NAMALWA (cell line): ENCODE measurements around the gene STRN3.
"Not testable (repeated sequence)": the region's sequence is repeated elsewhere in the genome, so short reads cannot be mapped to it uniquely, and the experiment has no call there.

Source experiments
- DNase-seq: peaks from one replicate; pipeline ENCODE4 v3.0.0-alpha.2; 2015; ENCODE audit warnings: low spot score

The STRN3 gene

GRCh38 chr14:31036552-31036951 is 10.4 kb upstream of the STRN3 start:
- DNase-seq, result no peak

- no peak for DNase-seq
Observed at GRCh38 chr14:31030469-31030868, 4.3 kb upstream of the STRN3 start.

- no peak for DNase-seq
Observed at GRCh38 chr14:31029016-31029970, 3.1 kb upstream of the STRN3 start.

- no peak for DNase-seq
Observed at GRCh38 chr14:31027847-31028246, 1.7 kb upstream of the STRN3 start.

GRCh38 chr14:31026450-31027235 is 464 bp upstream of the STRN3 start:
- peak; percentile 94 for DNase-seq

- DNase-seq, result peak; percentile 66
Observed at GRCh38 chr14:31025367-31026076, 657 bp downstream of the STRN3 start, which contains the start of gene AP4S1. TSS of gene AP4S1 (plus strand) at chr14:31025649. CDS start at chr14:31066197, 40,548 bp downstream.

GRCh38 chr14:31024577-31025366 is 1.4 kb downstream of the STRN3 start:
- peak; percentile 59 for DNase-seq

GRCh38 chr14:31024010-31024480 is 2.1 kb downstream of the STRN3 start:
- DNase-seq, result peak; percentile 16

- no peak for DNase-seq
Observed at GRCh38 chr14:31022386-31022785, 3.8 kb downstream of the STRN3 start.

GRCh38 chr14:31021576-31021949 is 4.6 kb downstream of the STRN3 start:
- DNase-seq, result no peak

- no peak for DNase-seq
Observed at GRCh38 chr14:31020834-31021575, 5.2 kb downstream of the STRN3 start.

- DNase-seq, result no peak
Observed at GRCh38 chr14:31018057-31018645, 8.0 kb downstream of the STRN3 start.

GRCh38 chr14:31013841-31014240 is 12.3 kb downstream of the STRN3 start:
- DNase-seq, result no peak

GRCh38 chr14:31010935-31011334 is 15.2 kb downstream of the STRN3 start:
- no peak for DNase-seq

GRCh38 chr14:31009836-31010574 is 16.2 kb downstream of the STRN3 start:
- no peak for DNase-seq

GRCh38 chr14:31006703-31007102 is 19.5 kb downstream of the STRN3 start:
- DNase-seq, result no peak

- not testable (repeated sequence) for DNase-seq
Observed at GRCh38 chr14:31004007-31004406, 22.2 kb downstream of the STRN3 start.

- no peak for DNase-seq
Observed at GRCh38 chr14:31003284-31003683, 22.9 kb downstream of the STRN3 start.

GRCh38 chr14:31001339-31001658 is 24.9 kb downstream of the STRN3 start:
- DNase-seq, result no peak
